Effector memory CD8-positive, alpha-beta T cell (primary cell): ENCODE measurements around the gene COG5.
A peak's percentile ranks its signal among the peaks of the same experiment; 100 is the strongest.

Experiments
- ATAC-seq: fragments of 150-1000 bp; cut with Tn5 transposase; replicated peaks from 2 replicates; pipeline ENCODE4 v1.10.0; 2021; ENCODE audit warnings: mild to moderate bottlenecking, moderate library complexity
- DNase-seq, 3 experiments: peaks; one replicate each; pipeline ENCODE4 v3.0.0; 2021
- H3K27ac Mint-ChIP-seq, 2 donors: one replicate each; pipeline ENCODE4 v1.8.0; 2022; ENCODE audit warnings: mild to moderate bottlenecking in 2 of 2, mixed read lengths in 2 of 2, moderate library complexity in 2 of 2
- H3K27me3 Mint-ChIP-seq, 2 donors: one replicate each; pipeline ENCODE4 v1.8.0; 2022; ENCODE audit warnings: mixed read lengths in 2 of 2
- H3K36me3 Mint-ChIP-seq: one replicate; pipeline ENCODE4 v1.8.0; 2022; ENCODE audit warnings: mild to moderate bottlenecking, moderate library complexity, mixed read lengths; ENCODE audit not compliant: insufficient read depth
- H3K4me1 Mint-ChIP-seq, 2 donors: one replicate each; pipeline ENCODE4 v1.8.0; 2022; ENCODE audit warnings: low read depth in 2 of 2, mixed read lengths in 2 of 2
- H3K4me3 Mint-ChIP-seq, 2 donors: one replicate each; pipeline ENCODE4 v1.8.0; 2022; ENCODE audit warnings: mild to moderate bottlenecking in 2 of 2, mixed read lengths in 2 of 2, moderate library complexity in 2 of 2
- H3K9me3 Mint-ChIP-seq, 2 donors: one replicate each; pipeline ENCODE4 v1.8.0; 2022; ENCODE audit warnings: mixed read lengths in 2 of 2
- total RNA-seq, 9 experiments: gene quantifications; one replicate each; lab custom pipeline; 2026; lab: John Stamatoyannopoulos, UW

Gene COG5
- 60.6 to 126 (median 86.9) reads per million in 9 experiments for total RNA-seq

GRCh38 chr7:107563775-107564552 is at the start of gene COG5, which contains the start of gene DUS4L:
Gene COG5 (minus strand): TSS chr7:107563920. CDS start chr7:107563896, 24 bp downstream.
Gene DUS4L (plus strand): TSS chr7:107563971. CDS start chr7:107567071, 3,100 bp downstream.
- Mint-ChIP-seq H3K9me3 (no peaks in the 10 kb centered on the region), H3K27me3 (no peaks in the 10 kb centered on the region), H3K4me1 (peaks cover 40 to 55% of the 10 kb centered on the region in 2 donors), H3K36me3 (peaks cover 3% of the 10 kb centered on the region), H3K4me3 (peak within 1 kb of the TSS; percentile 85 to 88), H3K27ac (peak within 1 kb of the TSS; percentile 93 to 97)
- DNase-seq (peak; percentile 77 to 85 (median 80)), ATAC-seq (peak; percentile 88)

GRCh38 chr7:107613439-107613838 is 49.7 kb upstream of the COG5 start:
- H3K36me3 Mint-ChIP-seq: peaks cover 10% of the 10 kb centered on the region

GRCh38 chr7:107610323-107610722 is 46.6 kb upstream of the COG5 start:
- Mint-ChIP-seq H3K4me3 (no peak overlapping the region), H3K36me3 (peaks cover 6% of the 10 kb centered on the region), H3K4me1 (no peaks in the 10 kb centered on the region)

More at GRCh38 chr7:107613439-107613838, 49.7 kb upstream of the COG5 start:
- Mint-ChIP-seq H3K27ac (no peak overlapping the region), H3K9me3 (no peaks in the 10 kb centered on the region), H3K4me1 (no peaks in the 10 kb centered on the region), H3K27me3 (no peaks in the 10 kb centered on the region), H3K4me3 (no peak overlapping the region)
- no peak for ATAC-seq
- DNase-seq: no peak

GRCh38 chr7:107609811-107610261 is 46.1 kb upstream of the COG5 start:
- Mint-ChIP-seq H3K27ac (no peak overlapping the region), H3K4me3 (no peak overlapping the region), H3K9me3 (no peaks in the 10 kb centered on the region), H3K27me3 (no peaks in the 10 kb centered on the region), H3K4me1 (no peaks in the 10 kb centered on the region), H3K36me3 (peaks cover 6% of the 10 kb centered on the region)
- no peak for ATAC-seq
- no peak for DNase-seq

More at GRCh38 chr7:107610323-107610722, 46.6 kb upstream of the COG5 start:
- Mint-ChIP-seq H3K27me3 (no peaks in the 10 kb centered on the region), H3K9me3 (no peaks in the 10 kb centered on the region), H3K27ac (no peak overlapping the region)
- ATAC-seq (no peak), DNase-seq (no peak)

GRCh38 chr7:107606303-107606702 is 42.6 kb upstream of the COG5 start:
- H3K4me3 Mint-ChIP-seq: no peak overlapping the region
- peaks cover 13% of the 10 kb centered on the region for H3K36me3 Mint-ChIP-seq
- H3K27me3 Mint-ChIP-seq: no peaks in the 10 kb centered on the region
- H3K4me1 Mint-ChIP-seq: no peaks in the 10 kb centered on the region
- ATAC-seq (no peak), DNase-seq (no peak)
- no peak overlapping the region for H3K27ac Mint-ChIP-seq
- H3K9me3 Mint-ChIP-seq: no peaks in the 10 kb centered on the region

- Mint-ChIP-seq H3K27ac (no peak overlapping the region), H3K4me3 (no peak overlapping the region), H3K36me3 (peaks cover 14% of the 10 kb centered on the region), H3K27me3 (no peaks in the 10 kb centered on the region), H3K4me1 (no peaks in the 10 kb centered on the region), H3K9me3 (no peaks in the 10 kb centered on the region)
- ATAC-seq (no peak), DNase-seq (no peak)
Measured at GRCh38 chr7:107605218-107605815, 41.6 kb upstream of the COG5 start.

GRCh38 chr7:107600816-107601215 is 37.1 kb upstream of the COG5 start:
- peak overlapping the region in 1 of 2 donors; percentile 56 for H3K27ac Mint-ChIP-seq
- ATAC-seq: no peak
- no peak overlapping the region for H3K4me3 Mint-ChIP-seq
- H3K27me3 Mint-ChIP-seq: no peaks in the 10 kb centered on the region
- no peak for DNase-seq
- peaks cover 20% of the 10 kb centered on the region for H3K36me3 Mint-ChIP-seq
- no peaks in the 10 kb centered on the region for H3K9me3 Mint-ChIP-seq
- no peaks in the 10 kb centered on the region for H3K4me1 Mint-ChIP-seq

GRCh38 chr7:107599262-107599661 is 35.5 kb upstream of the COG5 start:
- H3K4me3 Mint-ChIP-seq: no peak overlapping the region
- no peak for ATAC-seq
- H3K9me3 Mint-ChIP-seq: no peaks in the 10 kb centered on the region
- H3K36me3 Mint-ChIP-seq: peaks cover 27% of the 10 kb centered on the region
- H3K27me3 Mint-ChIP-seq: no peaks in the 10 kb centered on the region
- H3K27ac Mint-ChIP-seq: no peak overlapping the region
- no peaks in the 10 kb centered on the region for H3K4me1 Mint-ChIP-seq
- DNase-seq: no peak

GRCh38 chr7:107597953-107598352 is 34.2 kb upstream of the COG5 start:
- H3K36me3 Mint-ChIP-seq: peaks cover 21% of the 10 kb centered on the region
- ATAC-seq (no peak), DNase-seq (no peak)
- H3K27ac Mint-ChIP-seq: no peak overlapping the region
- H3K4me3 Mint-ChIP-seq: no peak overlapping the region
- H3K4me1 Mint-ChIP-seq: no peaks in the 10 kb centered on the region
- H3K27me3 Mint-ChIP-seq: no peaks in the 10 kb centered on the region
- no peaks in the 10 kb centered on the region for H3K9me3 Mint-ChIP-seq

GRCh38 chr7:107597582-107597916 is 33.8 kb upstream of the COG5 start:
- Mint-ChIP-seq H3K27ac (no peak overlapping the region), H3K4me1 (no peaks in the 10 kb centered on the region), H3K9me3 (no peaks in the 10 kb centered on the region), H3K36me3 (peaks cover 19% of the 10 kb centered on the region), H3K27me3 (no peaks in the 10 kb centered on the region), H3K4me3 (no peak overlapping the region)
- ATAC-seq (no peak), DNase-seq (no peak)

GRCh38 chr7:107596881-107597581 is 33.3 kb upstream of the COG5 start:
- no peak overlapping the region for H3K27ac Mint-ChIP-seq
- H3K27me3 Mint-ChIP-seq: no peaks in the 10 kb centered on the region
- no peaks in the 10 kb centered on the region for H3K4me1 Mint-ChIP-seq
- ATAC-seq (no peak), DNase-seq (no peak)
- H3K4me3 Mint-ChIP-seq: no peak overlapping the region
- no peaks in the 10 kb centered on the region for H3K9me3 Mint-ChIP-seq
- H3K36me3 Mint-ChIP-seq: peaks cover 19% of the 10 kb centered on the region

GRCh38 chr7:107594961-107595737 is 31.4 kb upstream of the COG5 start:
- no peak for DNase-seq
- H3K4me3 Mint-ChIP-seq: no peak overlapping the region
- no peak for ATAC-seq
- peaks cover 17% of the 10 kb centered on the region for H3K36me3 Mint-ChIP-seq
- no peaks in the 10 kb centered on the region for H3K4me1 Mint-ChIP-seq
- no peaks in the 10 kb centered on the region for H3K9me3 Mint-ChIP-seq
- no peaks in the 10 kb centered on the region for H3K27me3 Mint-ChIP-seq
- H3K27ac Mint-ChIP-seq: no peak overlapping the region

GRCh38 chr7:107593025-107593410 is 29.3 kb upstream of the COG5 start:
- no peaks in the 10 kb centered on the region for H3K4me1 Mint-ChIP-seq
- H3K36me3 Mint-ChIP-seq: peaks cover 18% of the 10 kb centered on the region
- no peak for ATAC-seq

More at GRCh38 chr7:107593025-107593410, 29.3 kb upstream of the COG5 start:
- Mint-ChIP-seq H3K4me3 (no peak overlapping the region), H3K9me3 (no peaks in the 10 kb centered on the region), H3K27ac (no peak overlapping the region), H3K27me3 (no peaks in the 10 kb centered on the region)
- DNase-seq: no peak
